ENCODE results near the gene MPST. TPM values are rescaled to one million over a fixed set of nuclear protein-coding genes. Genes with fewer than 3 reads are reported as not detected.
A peak's percentile ranks its signal among the peaks of the same experiment; 100 is the strongest.
"Not testable (repeated sequence)": the region's sequence is repeated elsewhere in the genome, so short reads cannot be mapped to it uniquely, and the experiment has no call there.

MPST gene
- total RNA-seq, 1 donor from 2014 or later: 101 TPM

- peaks cover 12% of the 10 kb centered on the region for H3K9me3 Mint-ChIP-seq (ENCODE audit: low read depth)
- no peak overlapping the region for H3K4me3 Mint-ChIP-seq (ENCODE audit: low read depth)
- no peaks in the 10 kb centered on the region for H3K4me1 Mint-ChIP-seq (ENCODE audit: low read depth)
- no peak for DNase-seq (ENCODE audit: low spot score, unreplicated experiment)
- no peak overlapping the region for H3K27ac Mint-ChIP-seq
- H3K27me3 Mint-ChIP-seq: peaks cover 36% of the 10 kb centered on the region
- no peaks in the 10 kb centered on the region for H3K36me3 Mint-ChIP-seq (ENCODE audit: insufficient read depth)
- peak; percentile 59 for TF ChIP-seq CTCF (IDR thresholded peaks at IDR 0.05; ENCODE audit: unreplicated experiment)
Measured at GRCh38 chr22:36986242-36986821, 33.2 kb upstream of the MPST start.

GRCh38 chr22:36988075-36988832, 31.3 kb upstream of the MPST start:
- no peak for TF ChIP-seq CTCF (IDR thresholded peaks at IDR 0.05; ENCODE audit: unreplicated experiment)
- no peak for DNase-seq (ENCODE audit: low spot score, unreplicated experiment)
- no peaks in the 10 kb centered on the region for H3K36me3 Mint-ChIP-seq (ENCODE audit: insufficient read depth)
- no peak overlapping the region for H3K4me3 Mint-ChIP-seq (ENCODE audit: low read depth)
- no peak overlapping the region for H3K27ac Mint-ChIP-seq
- H3K4me1 Mint-ChIP-seq (ENCODE audit: low read depth): no peaks in the 10 kb centered on the region
- peaks cover 31% of the 10 kb centered on the region for H3K27me3 Mint-ChIP-seq
- H3K9me3 Mint-ChIP-seq (ENCODE audit: low read depth): peaks cover 12% of the 10 kb centered on the region

DNA sequence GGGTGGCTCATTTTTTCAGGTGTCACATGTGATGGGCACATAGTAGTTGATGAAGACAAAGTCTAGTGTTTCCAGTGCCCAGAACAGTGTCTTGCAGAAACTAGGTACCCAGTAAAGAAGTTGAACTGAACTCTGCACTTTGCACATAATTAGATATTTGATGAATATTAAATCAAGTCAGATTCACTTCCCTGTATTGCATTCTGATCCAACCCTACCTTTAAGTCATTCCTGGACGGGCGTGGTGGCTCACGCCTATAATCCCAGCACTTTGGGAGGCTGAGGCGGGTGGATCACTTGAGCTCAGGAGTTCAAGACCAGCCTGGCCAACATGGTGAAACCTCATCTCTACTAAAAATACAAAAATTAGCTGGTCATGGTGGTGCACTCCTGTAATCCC, 30.5 kb upstream of the MPST start:
- H3K27ac Mint-ChIP-seq; H3K4me1 Mint-ChIP-seq (ENCODE audit: low read depth); DNase-seq (ENCODE audit: low spot score, unreplicated experiment); H3K36me3 Mint-ChIP-seq (ENCODE audit: insufficient read depth); H3K4me3 Mint-ChIP-seq (ENCODE audit: low read depth): not testable (repeated sequence)
- Mint-ChIP-seq H3K9me3 (ENCODE audit: low read depth) (peaks cover 12% of the 10 kb centered on the region), H3K27me3 (peaks cover 35% of the 10 kb centered on the region)

GRCh38 chr22:36990457-36990856, 29.1 kb upstream of the MPST start:
- no peak for DNase-seq (ENCODE audit: low spot score, unreplicated experiment)
- no peaks in the 10 kb centered on the region for H3K36me3 Mint-ChIP-seq (ENCODE audit: insufficient read depth)
- peaks cover 40% of the 10 kb centered on the region for H3K27me3 Mint-ChIP-seq
- no peak overlapping the region for H3K27ac Mint-ChIP-seq
- H3K4me1 Mint-ChIP-seq (ENCODE audit: low read depth): no peaks in the 10 kb centered on the region
- peaks cover 10% of the 10 kb centered on the region for H3K9me3 Mint-ChIP-seq (ENCODE audit: low read depth)
- TF ChIP-seq CTCF (IDR thresholded peaks at IDR 0.05; ENCODE audit: unreplicated experiment): no peak
- H3K4me3 Mint-ChIP-seq (ENCODE audit: low read depth): no peak overlapping the region

GRCh38 chr22:36991206-36991605, 28.3 kb upstream of the MPST start:
- no peaks in the 10 kb centered on the region for H3K4me1 Mint-ChIP-seq (ENCODE audit: low read depth)
- no peak overlapping the region for H3K4me3 Mint-ChIP-seq (ENCODE audit: low read depth)
- H3K27me3 Mint-ChIP-seq: peaks cover 41% of the 10 kb centered on the region
- no peaks in the 10 kb centered on the region for H3K36me3 Mint-ChIP-seq (ENCODE audit: insufficient read depth)
- no peak for DNase-seq (ENCODE audit: low spot score, unreplicated experiment)
- H3K27ac Mint-ChIP-seq: no peak overlapping the region
- peaks cover 2% of the 10 kb centered on the region for H3K9me3 Mint-ChIP-seq (ENCODE audit: low read depth)
- no peak for TF ChIP-seq CTCF (IDR thresholded peaks at IDR 0.05; ENCODE audit: unreplicated experiment)

- Mint-ChIP-seq H3K27me3 (peaks cover 32% of the 10 kb centered on the region), H3K4me3 (ENCODE audit: low read depth) (no peak overlapping the region), H3K9me3 (ENCODE audit: low read depth) (no peaks in the 10 kb centered on the region), H3K36me3 (ENCODE audit: insufficient read depth) (no peaks in the 10 kb centered on the region), H3K4me1 (ENCODE audit: low read depth) (no peaks in the 10 kb centered on the region), H3K27ac (no peak overlapping the region)
- TF ChIP-seq CTCF (IDR thresholded peaks at IDR 0.05; ENCODE audit: unreplicated experiment): no peak
- DNase-seq (ENCODE audit: low spot score, unreplicated experiment): no peak
Measured at GRCh38 chr22:36997746-36998145, 21.8 kb upstream of the MPST start.
